ENCODE measurements around the gene MERTK.
"Not testable (repeated sequence)": the region's sequence is repeated elsewhere in the genome, so short reads cannot be mapped to it uniquely, and the experiment has no call there.

DNA sequence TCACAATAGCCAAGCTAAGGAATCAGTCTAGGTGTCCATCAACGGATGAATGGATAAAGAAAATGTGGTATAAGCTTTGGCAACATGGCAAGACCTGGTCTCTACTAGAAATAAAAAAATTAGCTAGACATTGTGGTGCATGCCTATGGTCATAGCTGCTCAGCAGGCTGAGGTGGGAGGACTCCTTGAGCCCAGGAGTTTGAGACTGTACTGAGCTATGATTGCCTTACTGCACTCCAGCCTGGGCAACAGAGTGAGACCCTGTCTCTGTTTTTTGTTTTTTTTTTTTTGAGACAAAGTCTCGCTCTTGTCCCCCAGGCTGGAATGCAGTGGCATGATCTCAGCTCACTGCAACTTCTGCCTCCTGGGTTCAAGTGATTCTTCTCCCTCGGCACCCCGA lies 11.6 kb downstream of the MERTK start:
- not testable (repeated sequence) for TF ChIP-seq EZH2 (IDR thresholded peaks at IDR 0.05; ENCODE audit: borderline replicate concordance); CTCF (IDR thresholded peaks at IDR 0.05; ENCODE audit: poor library complexity)

Data from hepatocyte (in vitro differentiated cells).